HCT116 (cell line): ENCODE data around the gene NEUROD6.

Experiments
- CTCF ChIP-seq, 3 experiments: fragments of 200-600 bp in 1 of 3; sonication (generic) in 1 of 3; IDR thresholded peaks in 2 of 3; conservative IDR thresholded peaks in 1 of 3; 2 replicates each; pipeline ENCODE4 v1.5.1; 2012 to 2017; ENCODE audit warnings: low read depth in 2 of 3, low read length in 2 of 3, antibody characterized with exemption in 1 of 3, borderline replicate concordance in 1 of 3, control low read depth in 1 of 3, mild to moderate bottlenecking in 1 of 3, mixed read lengths in 1 of 3, mixed run types in 1 of 3, moderate library complexity in 1 of 3; ENCODE audit not compliant: insufficient read depth in 1 of 3
- EZH2 ChIP-seq: fragments of 200-600 bp; sonication (generic); IDR thresholded peaks from 2 replicates; pipeline ENCODE4 v1.6.1; 2017; ENCODE audit warnings: antibody characterized with exemption, mixed run types
- EZH2phosphoT487 ChIP-seq: fragments of 200-600 bp; IDR thresholded peaks from 2 replicates; pipeline ENCODE4 v1.6.1; 2018; ENCODE audit warnings: antibody characterized with exemption, borderline replicate concordance
- POLR2A ChIP-seq: IDR thresholded peaks from 2 replicates; pipeline ENCODE4 v1.7.0; 2011; ENCODE audit warnings: borderline replicate concordance; ENCODE audit not compliant: insufficient read depth, insufficient read length; ENCODE audit errors: extremely low read depth
- POLR2AphosphoS5 ChIP-seq: IDR thresholded peaks from 2 replicates; pipeline ENCODE4 v1.6.1; 2011; ENCODE audit warnings: mild to moderate bottlenecking, low read depth, low read length, moderate library complexity
- RAD21 ChIP-seq: IDR thresholded peaks from 2 replicates; pipeline ENCODE4 v1.6.1; 2012; ENCODE audit warnings: low read depth, mild to moderate bottlenecking
- SP1 ChIP-seq: IDR thresholded peaks from 2 replicates; pipeline ENCODE4 v1.6.1; 2012; ENCODE audit warnings: low read depth
- ZNF274 ChIP-seq: fragments of 200-500 bp; sonication (Bioruptor generic); IDR thresholded peaks from 2 replicates; pipeline ENCODE4 v1.6.1; 2014; ENCODE audit warnings: mild to moderate bottlenecking, low read depth, low read length, inconsistent platforms

GRCh38 chr7:31363496-31363895, 23.0 kb upstream of the NEUROD6 start:
- no peak for TF ChIP-seq CTCF (IDR thresholded peaks at IDR 0.05 in 2 of 3, conservative IDR thresholded peaks at IDR 0.05 in 1 of 3; ENCODE audit: borderline replicate concordance in 1 of 3, insufficient read depth in 1 of 3, low read depth in 2 of 3, low read length in 2 of 3)
- TF ChIP-seq ZNF274: no peak
- no peak for TF ChIP-seq EZH2
- no peak for TF ChIP-seq EZH2phosphoT487
- no peak for TF ChIP-seq RAD21
- TF ChIP-seq POLR2A: no peak
- TF ChIP-seq POLR2AphosphoS5: no peak
- TF ChIP-seq SP1: no peak
